SK-N-SH (cell line): ENCODE measurements around the gene OAF.

Experiments used
- EP300 ChIP-seq, 2 experiments: IDR thresholded peaks; 2 replicates each; pipeline versions ENCODE4 v1.4.0 to v1.6.1; 2012; ENCODE audit warnings: borderline replicate concordance in 1 of 2, low read depth in 1 of 2, low read length in 1 of 2
- JUND ChIP-seq: IDR thresholded peaks from 2 replicates; pipeline ENCODE4 v1.4.0; 2012
- MXI1 ChIP-seq: IDR thresholded peaks from 2 replicates; pipeline ENCODE4 v1.6.1; 2012; ENCODE audit warnings: mild to moderate bottlenecking, low read depth, low read length, improper control_type of control experiment
- NFIC ChIP-seq: IDR thresholded peaks from 2 replicates; pipeline ENCODE4 v1.4.0; 2012; ENCODE audit warnings: borderline replicate concordance
- POLR2AphosphoS5 ChIP-seq: IDR thresholded peaks from 2 replicates; pipeline ENCODE4 v1.6.1; 2012; ENCODE audit warnings: low read depth, low read length
- SIN3A ChIP-seq: IDR thresholded peaks from 2 replicates; pipeline ENCODE4 v1.6.1; 2012; ENCODE audit warnings: low read depth, mild to moderate bottlenecking, low read length, moderate library complexity, borderline replicate concordance
- TAF1 ChIP-seq: IDR thresholded peaks from 2 replicates; pipeline ENCODE4 v1.6.1; 2012; ENCODE audit warnings: low read depth, mild to moderate bottlenecking, low read length, moderate library complexity, borderline replicate concordance
- TCF12 ChIP-seq: IDR thresholded peaks from 2 replicates; pipeline ENCODE4 v1.4.0; 2012
- YY1 ChIP-seq: IDR thresholded peaks from 2 replicates; pipeline ENCODE4 v1.4.0; 2012; ENCODE audit warnings: low read depth, mild to moderate bottlenecking
- TF ChIP-seq, protein P1 (sequence below): fragments of 200-600 bp; sonication (generic); IDR thresholded peaks from 2 replicates; pipeline ENCODE4 v1.6.1; 2017; ENCODE audit warnings: antibody characterized with exemption, mild to moderate bottlenecking, moderate library complexity
- TF ChIP-seq, protein P2 (sequence below): fragments of 150-350 bp; IDR thresholded peaks from 2 replicates; pipeline ENCODE4 v1.6.1; 2016; ENCODE audit warnings: mild to moderate bottlenecking, low read depth, low read length
- TF ChIP-seq, protein P3 (sequence below): IDR thresholded peaks from 2 replicates; pipeline ENCODE4 v1.4.0; 2012; ENCODE audit warnings: low read depth, borderline replicate concordance
- TF ChIP-seq, protein P4 (sequence below): IDR thresholded peaks from 2 replicates; pipeline ENCODE4 v1.6.1; 2012; ENCODE audit warnings: mild to moderate bottlenecking, low read depth, low read length, moderate library complexity
- TF ChIP-seq, protein P5 (sequence below): fragments of 150-350 bp; IDR thresholded peaks from 2 replicates; pipeline ENCODE4 v1.6.1; 2017; ENCODE audit warnings: antibody characterized with exemption, low read length, low read depth, borderline replicate concordance

DNA sequence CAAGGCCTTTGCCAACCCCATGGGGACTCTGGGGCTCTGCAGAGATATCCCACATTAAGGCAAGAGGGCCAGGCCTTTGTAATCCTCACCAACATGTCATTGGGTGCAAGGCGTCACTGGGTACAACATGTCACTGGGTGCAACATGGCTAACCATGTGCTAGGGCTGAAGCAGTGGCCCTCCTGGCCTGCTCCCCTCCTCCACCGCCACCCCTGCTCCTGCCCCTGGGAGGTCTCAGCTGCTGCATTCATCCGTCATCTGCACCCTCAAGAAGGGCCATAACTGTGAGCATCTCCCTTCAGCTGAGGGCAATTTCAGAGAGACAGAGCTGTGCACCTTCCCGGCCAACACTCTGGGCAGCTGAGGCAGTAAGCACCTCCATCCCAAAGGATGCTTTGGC, 16.7 kb upstream of the OAF start:
- TF ChIP-seq SIN3A (no peak), MXI1 (no peak), JUND (no peak), NFIC (no peak), TAF1 (no peak), YY1 (no peak), POLR2AphosphoS5 (no peak), TCF12 (no peak), EP300 (IDR thresholded peaks at IDR 0.05; ENCODE audit: borderline replicate concordance in 1 of 2, low read depth in 1 of 2, low read length in 1 of 2) (no peak)
- TF ChIP-seq, protein P1, sequence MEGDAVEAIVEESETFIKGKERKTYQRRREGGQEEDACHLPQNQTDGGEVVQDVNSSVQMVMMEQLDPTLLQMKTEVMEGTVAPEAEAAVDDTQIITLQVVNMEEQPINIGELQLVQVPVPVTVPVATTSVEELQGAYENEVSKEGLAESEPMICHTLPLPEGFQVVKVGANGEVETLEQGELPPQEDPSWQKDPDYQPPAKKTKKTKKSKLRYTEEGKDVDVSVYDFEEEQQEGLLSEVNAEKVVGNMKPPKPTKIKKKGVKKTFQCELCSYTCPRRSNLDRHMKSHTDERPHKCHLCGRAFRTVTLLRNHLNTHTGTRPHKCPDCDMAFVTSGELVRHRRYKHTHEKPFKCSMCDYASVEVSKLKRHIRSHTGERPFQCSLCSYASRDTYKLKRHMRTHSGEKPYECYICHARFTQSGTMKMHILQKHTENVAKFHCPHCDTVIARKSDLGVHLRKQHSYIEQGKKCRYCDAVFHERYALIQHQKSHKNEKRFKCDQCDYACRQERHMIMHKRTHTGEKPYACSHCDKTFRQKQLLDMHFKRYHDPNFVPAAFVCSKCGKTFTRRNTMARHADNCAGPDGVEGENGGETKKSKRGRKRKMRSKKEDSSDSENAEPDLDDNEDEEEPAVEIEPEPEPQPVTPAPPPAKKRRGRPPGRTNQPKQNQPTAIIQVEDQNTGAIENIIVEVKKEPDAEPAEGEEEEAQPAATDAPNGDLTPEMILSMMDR: no peak
- TF ChIP-seq, protein P2, sequence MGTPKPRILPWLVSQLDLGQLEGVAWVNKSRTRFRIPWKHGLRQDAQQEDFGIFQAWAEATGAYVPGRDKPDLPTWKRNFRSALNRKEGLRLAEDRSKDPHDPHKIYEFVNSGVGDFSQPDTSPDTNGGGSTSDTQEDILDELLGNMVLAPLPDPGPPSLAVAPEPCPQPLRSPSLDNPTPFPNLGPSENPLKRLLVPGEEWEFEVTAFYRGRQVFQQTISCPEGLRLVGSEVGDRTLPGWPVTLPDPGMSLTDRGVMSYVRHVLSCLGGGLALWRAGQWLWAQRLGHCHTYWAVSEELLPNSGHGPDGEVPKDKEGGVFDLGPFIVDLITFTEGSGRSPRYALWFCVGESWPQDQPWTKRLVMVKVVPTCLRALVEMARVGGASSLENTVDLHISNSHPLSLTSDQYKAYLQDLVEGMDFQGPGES: no peak
- TF ChIP-seq, protein P3, sequence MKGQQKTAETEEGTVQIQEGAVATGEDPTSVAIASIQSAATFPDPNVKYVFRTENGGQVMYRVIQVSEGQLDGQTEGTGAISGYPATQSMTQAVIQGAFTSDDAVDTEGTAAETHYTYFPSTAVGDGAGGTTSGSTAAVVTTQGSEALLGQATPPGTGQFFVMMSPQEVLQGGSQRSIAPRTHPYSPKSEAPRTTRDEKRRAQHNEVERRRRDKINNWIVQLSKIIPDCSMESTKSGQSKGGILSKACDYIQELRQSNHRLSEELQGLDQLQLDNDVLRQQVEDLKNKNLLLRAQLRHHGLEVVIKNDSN: no peak
- TF ChIP-seq, protein P4, sequence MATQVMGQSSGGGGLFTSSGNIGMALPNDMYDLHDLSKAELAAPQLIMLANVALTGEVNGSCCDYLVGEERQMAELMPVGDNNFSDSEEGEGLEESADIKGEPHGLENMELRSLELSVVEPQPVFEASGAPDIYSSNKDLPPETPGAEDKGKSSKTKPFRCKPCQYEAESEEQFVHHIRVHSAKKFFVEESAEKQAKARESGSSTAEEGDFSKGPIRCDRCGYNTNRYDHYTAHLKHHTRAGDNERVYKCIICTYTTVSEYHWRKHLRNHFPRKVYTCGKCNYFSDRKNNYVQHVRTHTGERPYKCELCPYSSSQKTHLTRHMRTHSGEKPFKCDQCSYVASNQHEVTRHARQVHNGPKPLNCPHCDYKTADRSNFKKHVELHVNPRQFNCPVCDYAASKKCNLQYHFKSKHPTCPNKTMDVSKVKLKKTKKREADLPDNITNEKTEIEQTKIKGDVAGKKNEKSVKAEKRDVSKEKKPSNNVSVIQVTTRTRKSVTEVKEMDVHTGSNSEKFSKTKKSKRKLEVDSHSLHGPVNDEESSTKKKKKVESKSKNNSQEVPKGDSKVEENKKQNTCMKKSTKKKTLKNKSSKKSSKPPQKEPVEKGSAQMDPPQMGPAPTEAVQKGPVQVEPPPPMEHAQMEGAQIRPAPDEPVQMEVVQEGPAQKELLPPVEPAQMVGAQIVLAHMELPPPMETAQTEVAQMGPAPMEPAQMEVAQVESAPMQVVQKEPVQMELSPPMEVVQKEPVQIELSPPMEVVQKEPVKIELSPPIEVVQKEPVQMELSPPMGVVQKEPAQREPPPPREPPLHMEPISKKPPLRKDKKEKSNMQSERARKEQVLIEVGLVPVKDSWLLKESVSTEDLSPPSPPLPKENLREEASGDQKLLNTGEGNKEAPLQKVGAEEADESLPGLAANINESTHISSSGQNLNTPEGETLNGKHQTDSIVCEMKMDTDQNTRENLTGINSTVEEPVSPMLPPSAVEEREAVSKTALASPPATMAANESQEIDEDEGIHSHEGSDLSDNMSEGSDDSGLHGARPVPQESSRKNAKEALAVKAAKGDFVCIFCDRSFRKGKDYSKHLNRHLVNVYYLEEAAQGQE: no peak
- TF ChIP-seq, protein P5, sequence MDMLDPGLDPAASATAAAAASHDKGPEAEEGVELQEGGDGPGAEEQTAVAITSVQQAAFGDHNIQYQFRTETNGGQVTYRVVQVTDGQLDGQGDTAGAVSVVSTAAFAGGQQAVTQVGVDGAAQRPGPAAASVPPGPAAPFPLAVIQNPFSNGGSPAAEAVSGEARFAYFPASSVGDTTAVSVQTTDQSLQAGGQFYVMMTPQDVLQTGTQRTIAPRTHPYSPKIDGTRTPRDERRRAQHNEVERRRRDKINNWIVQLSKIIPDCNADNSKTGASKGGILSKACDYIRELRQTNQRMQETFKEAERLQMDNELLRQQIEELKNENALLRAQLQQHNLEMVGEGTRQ: no peak
